Ramos (cell line): ENCODE measurements around the gene TOX2.

Source experiments
- in situ Hi-C: fragments of 300-500 bp; cut with MboI; formaldehyde crosslinking; loops from one replicate; pipeline ENCODE4 v1.14.3; 2022; ENCODE audit warnings: low sequenced_read_pairs; ENCODE audit not compliant: unreplicated experiment

The TOX2 gene

DNA sequence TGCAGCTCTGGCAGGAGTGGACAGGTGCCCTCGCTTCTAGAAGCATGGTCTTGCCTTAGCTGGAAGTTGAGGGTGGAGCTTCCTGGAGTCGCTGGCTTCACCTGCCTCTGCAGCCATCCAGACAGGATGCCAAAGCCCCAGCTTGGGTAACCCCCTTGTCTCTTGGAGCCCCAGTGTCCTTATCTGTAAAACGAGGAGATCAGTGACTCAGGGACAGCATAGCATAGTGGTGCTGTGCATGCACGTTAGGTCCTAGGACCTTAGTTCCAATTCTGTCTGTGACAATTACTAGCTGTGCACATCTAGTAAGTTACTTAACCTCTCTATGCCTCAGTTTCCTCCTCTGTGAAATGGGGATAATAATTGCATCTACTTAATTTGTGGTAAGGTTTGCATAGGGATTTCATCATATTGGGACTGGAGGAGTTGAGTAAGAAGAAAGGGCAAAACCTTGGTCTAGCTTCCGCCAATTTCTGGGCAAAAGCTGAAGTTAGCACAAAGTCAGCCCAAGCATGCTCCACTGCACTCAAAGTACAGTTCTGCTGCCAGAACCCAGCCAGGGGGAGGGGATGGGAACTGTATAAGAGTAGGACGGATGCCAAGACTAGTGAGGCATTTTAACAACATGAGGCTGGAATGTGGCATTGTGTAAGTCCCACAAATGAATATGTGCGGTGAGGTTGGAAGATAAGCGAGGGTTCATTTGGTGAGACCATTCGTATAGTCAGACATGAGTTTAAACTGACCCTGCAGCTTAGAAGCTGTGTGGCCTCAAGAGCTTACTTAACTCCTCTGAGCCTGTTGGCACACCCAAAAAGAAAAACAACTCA lies 24.5 kb downstream of the TOX2 start:
- in situ Hi-C loops: no loop called here

DNA sequence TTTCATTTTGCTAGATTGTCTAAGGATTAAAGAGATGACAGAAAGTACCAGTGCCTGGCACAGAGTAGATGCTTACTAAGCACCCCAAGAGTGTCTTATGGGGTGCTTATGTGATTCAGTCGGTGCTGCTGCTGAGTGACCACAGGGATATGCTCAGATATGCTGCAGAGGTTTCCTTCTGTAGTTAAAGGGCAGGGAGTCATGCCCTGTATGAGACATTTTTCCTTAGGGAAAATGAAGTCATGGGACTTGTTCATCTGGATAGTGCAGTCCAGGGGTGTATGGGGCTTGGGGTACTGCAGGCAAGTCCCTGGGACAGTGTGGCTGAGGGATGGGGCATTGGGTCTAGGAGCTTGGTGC lies 25.1 kb downstream of the TOX2 start:
- in situ Hi-C loops: no loop called here

DNA sequence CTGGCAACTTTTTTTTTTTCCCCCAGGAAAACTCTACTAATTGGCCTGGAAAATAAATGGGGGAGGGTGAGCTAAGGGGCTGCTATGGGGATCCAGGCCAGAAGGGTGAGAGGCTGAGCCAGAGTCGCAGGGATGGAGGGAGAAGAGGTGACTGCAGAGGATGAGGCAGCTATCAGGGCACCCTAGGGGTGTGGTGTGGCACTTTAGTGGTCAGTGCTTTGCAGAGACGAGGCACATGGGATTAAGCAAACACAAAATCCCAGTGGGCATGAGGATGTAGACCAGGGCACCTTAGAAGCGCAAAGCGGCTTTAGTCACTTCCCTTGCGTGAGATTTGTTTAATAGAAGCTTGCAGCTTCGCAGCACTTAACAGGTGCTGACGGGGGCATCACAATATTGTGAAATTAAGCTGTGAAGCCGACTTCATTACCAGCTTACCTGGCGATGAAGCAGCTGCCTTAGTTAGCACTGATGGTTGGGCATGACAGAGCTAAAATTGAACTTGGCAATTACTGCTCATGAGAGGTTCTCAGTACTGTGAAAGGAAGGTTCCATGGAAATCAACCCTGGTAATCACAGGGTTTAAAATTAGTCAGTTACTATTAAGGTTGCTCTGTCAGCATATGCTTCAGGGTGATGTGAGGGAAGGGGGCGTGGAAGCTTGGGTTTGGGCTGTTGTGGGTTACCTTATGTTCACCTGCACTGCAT lies 26.0 kb downstream of the TOX2 start:
- in situ Hi-C loops: no loop called here

DNA sequence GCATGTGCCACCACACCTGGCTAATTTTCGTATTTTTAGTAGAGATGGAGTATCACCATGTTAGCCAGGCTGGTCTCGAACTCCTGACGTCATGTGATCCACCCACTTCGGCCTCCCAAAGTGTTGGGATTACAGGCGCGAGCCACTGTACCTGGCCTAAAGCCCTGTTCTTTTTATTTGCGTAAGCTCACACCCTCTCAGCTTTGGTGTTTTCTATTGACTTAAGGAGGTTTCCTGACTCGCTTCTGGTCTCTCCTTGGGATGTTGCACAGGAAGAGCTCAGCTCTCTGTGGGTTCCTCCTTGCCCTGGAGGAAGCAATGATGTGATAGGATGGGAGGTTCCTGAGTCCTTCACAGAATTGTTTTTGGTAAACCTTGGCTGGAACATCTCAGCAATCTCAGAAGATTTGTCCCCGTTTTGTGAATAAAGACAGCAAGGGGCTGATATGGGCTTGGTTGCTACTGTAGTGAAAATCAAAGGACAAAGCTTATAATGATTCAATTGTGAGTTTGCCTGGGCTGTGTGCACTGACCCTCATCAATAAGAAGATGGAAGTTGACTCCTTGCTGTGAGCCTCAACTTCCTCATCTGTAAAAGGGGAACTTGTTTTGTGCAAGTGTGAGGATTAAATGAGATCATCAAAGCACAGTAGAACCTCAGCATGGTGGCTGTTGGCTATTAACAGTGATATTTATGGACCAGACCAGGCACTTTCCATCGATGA lies 27.0 kb downstream of the TOX2 start:
- in situ Hi-C loops: no loop called here

DNA sequence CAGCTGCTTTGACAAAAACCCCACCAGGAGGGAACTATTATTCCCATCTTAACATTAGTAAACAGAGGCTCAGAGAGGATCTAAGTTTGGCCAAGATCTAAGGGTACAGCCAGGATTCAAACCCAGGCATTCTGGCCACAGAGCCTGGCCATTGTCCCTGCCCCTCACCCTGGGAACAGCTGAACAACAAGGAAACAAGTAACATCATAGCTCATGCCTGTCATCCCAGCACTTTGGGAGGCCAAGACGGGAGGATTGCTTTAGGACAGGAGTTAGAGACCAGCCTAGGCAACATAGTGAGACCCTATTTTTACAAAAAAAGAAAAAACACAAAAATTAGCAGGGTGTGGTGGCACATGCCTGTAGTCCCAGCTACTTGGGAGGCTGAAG lies 27.5 kb downstream of the TOX2 start:
- in situ Hi-C loops: no loop called here

DNA sequence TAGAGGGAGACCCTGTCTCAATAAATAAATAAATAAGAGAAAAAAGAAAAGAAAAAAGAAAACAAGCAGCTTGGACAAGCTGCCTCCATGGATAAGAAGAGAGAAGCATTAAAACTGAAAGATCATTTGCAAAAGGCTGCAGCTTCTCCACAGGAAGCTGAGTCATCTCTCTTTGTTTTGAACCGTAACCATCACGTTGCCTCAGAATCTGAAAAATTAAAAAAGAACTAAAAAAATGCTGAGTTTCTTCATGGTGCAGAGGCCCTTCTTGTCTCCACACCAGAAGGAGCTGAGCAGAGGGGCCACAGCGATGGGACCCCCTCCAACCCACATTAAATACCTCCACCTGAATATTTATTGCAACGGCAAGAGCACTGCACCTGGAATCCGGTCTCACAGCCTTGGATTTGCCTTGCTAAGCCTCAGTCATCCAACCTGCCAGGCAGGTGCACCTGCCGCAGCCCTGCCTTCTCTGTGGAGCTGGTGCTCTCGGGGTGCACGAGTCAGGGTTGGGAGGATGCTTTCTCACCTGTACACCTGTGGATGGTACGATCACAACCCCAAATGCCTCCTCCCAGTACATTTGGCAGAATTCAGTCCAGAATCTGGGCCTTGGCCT lies 28.1 kb downstream of the TOX2 start:
- in situ Hi-C loops: no loop called here

DNA sequence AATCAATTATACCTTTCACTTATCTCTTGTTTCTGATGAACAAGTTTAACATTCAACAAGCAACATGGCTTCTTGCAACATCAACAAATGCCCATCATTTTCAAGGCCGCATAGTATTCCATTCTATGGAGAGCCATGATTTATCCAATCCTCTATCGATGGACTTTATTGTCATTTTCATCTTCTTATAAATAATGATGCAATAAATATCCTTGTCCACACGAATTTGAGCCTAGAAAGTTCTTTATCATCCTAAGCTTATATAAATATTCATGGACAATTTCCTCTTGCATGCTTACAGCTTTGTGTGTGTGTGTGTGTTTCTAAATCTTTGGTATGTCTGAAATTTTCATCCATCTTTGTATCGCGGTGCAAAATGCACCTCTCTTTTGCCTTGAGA lies 29.1 kb downstream of the TOX2 start:
- in situ Hi-C loops: no loop called here

DNA sequence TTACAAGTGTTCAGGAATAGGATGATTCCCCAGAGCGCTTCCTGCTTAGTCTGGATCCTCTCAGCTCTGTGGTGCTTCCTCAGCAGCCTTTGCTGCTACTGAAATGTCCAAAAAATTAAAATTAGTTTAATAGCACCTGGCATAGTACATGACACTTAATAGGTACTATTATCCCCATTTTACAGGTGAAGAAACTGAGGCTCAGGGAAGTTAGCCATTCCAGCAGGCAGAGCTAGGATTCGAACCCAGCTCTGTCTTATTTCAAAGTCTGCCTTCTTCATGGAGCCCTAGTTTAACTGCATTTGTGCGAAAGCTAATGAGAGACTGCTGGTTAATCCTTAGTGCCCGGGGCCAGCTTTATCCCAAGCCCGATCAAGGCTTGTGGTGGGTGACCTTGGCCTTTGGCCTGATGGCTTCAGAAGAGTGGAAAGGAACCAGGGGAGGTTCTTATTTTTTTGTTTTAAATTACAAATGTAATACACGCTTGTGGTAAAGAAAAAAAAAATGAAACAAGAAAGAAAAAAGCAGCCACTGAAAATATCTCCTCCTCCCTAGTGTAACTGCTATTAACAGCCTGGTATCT lies 30.1 kb downstream of the TOX2 start:
- in situ Hi-C loops: no loop called here

DNA sequence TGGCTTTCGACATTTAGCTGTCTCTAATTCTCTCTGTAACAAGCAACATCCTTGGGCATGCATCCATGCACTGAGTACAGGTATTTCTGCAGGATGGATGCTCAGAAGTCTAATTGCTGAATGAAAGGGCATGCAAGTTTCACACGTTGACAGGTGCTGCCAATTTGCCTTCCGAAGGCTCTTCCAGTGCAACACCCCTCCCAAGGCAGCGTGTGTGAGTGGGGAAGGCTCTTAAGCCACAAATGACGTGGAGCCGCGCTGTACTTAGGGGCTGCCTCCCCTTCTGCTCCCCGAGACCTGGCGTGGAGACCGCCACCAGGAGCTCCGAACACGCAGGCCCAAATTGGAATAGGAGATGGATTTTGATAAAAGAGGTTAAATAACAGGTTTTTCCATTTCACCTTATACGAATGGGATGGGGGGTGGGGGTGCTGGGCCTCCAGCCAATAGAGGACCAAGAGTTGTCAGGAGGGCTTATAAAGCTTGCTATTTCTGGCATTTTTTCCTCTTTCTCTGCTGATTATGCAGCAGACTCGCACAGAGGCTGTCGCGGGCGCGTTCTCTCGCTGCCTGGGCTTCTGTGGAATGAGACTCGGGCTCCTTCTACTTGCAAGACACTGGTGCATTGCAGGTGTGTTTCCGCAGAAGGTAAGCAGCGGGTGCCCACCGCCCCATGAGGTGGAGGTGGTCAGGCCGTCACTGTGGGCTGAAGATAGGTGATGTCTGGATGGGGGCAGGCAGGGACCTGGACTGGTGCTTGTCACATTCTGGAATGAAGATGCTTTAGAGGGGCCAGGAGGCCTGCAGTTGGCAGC lies 30.9 kb downstream of the TOX2 start:
- in situ Hi-C loops: no loop called here

DNA sequence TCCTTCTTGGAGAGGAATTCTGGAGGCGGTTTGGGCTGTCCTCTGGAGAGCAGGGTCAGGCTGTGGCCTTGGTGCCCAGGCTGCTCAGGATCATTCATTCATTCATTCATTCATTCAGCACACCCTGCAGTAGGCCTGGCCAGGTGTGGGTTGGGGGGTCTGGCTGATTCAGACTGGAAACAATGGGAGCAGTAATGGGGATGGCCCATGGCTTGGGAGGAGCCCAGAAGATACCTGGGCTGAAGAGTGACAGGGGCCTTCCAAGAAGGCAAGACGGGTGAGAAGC lies 31.5 kb downstream of the TOX2 start:
- in situ Hi-C loops: no loop called here

DNA sequence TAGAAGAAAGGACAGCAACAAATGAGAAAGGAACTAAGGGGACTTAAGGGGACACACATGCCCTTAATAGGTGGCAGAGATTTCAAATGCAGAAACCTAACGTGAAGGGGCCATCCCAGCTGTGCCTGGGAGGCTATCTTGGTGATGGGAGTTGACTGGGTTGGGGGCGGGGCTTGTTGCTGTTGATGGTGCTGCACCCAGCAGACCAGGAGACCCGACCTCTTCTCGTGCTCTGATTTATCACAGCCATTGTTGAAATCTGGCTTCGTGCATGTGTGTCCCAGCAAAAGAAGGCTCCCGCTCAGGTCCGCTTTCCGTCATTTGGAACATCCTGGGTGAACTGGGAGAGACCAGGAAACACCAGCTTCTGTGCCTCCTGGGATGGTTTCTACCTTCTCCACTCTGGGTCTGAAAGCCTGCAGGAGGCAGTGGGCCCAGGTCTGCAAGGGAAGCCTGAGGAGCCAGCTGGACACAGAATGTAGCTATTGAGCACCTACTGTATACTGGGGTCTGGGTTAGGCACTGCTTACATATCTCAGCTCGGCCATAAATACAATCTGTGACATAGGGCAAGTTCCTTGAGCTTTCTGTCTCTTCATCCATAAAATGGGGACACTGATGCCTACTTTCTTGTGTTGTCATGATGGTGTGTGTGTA lies 32.1 kb downstream of the TOX2 start:
- in situ Hi-C loops: no loop called here

DNA sequence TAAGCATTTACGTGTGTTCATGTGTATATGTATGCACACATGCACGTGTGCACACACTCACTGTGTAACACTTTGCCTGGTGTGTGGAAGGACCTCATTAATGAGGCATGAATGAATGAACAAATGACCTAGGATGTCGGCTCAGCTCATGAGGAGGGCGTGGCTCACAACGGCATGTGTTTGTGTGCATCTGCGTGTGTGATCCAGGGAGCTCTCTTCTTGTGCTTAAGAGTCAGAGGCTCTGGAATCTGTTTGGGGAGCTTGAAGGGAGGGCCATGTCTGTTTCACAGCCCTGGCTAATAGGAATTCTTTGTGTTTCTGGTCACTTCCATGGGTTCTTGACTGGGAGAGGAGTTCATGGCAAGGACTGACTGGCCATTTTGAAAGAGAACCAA lies 32.7 kb downstream of the TOX2 start:
- in situ Hi-C loops: no loop called here

DNA sequence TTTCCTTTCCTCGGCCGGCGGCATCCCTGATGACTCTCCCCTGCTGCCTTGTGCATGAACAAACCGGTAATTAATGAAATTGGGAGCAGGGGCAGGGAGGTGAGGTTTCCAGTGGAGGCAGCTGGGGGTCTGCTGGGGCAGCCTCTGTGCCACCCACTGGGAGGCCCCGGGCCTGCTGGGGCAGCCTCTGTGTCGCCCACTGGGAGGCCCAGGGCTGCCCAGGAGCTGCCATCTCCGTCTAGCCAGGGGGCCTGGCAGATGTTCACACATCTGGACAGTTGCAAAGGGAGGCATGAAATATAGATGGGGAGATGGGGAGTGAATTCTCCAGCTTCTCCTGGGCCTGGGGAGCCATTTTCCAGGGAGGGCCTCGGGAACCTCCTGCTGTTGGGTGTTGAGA lies 33.8 kb downstream of the TOX2 start:
- in situ Hi-C loops: no loop called here

DNA sequence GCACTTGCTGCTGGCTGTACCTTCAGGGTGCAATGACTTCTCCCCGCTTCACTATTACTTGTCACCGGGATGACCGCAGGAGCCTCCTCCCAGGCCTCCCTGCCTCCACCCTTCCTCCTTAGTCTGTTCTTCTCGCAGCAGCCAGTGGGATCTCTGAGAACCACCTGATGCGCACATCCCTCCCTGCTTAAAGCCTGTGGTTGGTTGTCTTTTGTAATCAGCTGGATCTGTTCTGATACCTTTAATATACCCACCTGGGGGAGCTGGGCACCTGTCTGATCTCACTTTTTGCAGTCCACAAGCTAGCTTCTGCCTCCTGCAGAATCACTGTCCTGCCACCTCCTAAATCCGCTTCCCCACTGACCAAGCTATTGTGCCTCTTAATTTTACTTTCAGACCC lies 34.6 kb downstream of the TOX2 start:
- in situ Hi-C loops: no loop called here

DNA sequence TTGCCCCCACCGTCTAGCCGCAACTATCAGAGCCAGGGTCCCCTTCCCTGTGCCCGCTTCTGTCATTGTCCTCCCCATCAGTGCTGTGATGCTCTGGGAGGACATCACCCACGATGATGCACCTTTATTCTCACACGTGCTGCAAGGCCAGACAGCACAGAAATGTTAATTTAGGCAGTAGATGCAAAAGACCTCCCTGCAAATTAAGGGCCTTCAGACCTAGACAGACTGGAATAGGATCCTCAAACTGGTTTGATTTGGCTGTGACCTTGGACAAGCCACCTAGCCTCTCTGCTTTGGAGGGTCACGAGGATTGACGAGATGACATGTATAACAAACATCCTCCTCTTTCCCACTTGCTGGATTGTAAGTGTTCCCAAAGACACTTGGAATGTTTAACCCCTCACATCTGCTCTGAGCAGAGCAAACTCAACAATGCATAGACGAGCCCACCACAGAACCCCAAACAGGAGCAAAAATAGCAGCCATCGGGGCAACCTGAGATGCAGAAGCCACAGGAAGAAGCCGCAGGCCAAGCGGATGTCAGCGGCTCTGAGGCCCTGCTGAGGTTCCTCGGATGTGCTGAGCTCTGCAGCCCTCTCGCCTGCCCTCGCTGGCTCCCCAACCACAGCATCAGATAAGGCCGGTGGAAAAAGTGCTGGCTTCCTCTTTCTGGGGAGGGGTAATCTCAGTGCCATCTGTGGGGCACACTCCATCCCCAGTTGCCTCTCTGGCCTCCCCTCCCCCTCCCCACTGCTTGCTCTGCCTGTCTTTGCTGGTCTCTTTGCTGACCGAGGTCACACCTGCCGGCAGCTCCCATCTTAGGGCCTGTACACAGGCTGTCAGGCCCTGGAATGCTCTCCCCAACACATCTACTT lies 35.3 kb downstream of the TOX2 start:
- in situ Hi-C loops: no loop called here

DNA sequence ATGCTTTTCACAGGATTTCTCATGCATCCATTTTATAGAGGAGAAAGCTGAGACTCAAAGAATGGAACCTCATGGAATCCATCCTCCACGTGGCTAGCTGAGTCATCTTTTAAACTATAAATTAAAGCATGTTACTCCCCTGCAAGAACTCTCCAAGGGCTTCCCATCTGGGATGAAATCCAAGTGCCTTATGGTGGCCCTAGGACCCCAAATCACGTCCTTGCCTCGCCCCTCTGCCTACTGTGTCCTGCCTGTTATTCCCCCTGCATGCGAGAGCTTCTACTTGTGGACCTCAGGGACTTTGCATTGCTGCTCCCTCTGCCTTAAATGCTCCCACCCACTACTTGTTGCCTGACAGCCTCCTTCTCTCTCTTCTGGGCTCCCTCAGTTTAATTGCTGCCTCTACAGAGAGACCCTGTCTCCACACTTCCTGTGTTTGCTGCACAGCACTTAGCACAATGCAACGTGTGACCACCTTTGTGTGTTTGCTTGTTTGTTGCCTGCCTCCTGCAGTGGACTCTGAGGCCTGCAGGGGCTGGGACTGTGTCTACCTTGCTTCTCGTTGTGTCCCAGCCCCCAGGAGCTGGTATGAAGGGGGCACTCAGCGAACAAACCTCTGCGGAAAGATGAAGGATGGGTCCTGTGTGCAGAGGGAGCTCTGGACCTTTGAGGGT lies 39.4 kb downstream of the TOX2 start:
- in situ Hi-C loops: no loop called here

DNA sequence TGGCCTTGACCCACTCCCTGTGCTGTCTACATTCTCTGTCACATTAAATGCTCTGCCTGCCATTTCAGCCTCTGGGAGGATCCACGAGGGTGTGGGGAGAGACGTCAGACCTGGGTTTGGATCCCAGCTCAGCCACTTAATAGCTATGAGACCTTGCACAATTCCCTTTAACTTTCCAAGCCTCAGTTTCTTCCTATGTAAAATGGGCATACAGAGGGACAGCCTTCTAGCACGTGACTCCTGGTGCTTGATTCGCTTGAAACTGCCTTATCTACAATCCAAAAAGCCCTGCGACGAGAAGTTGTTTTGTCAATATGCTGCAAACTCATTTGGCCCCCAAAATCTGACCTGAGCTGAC lies 40.0 kb downstream of the TOX2 start:
- in situ Hi-C loops: no loop called here
